DOHH2 (cell line): ENCODE data around the gene LRRC4.

Source experiments
- CTCF ChIP-seq: fragments of 200-600 bp; sonication (generic); IDR thresholded peaks from one replicate; pipeline ENCODE4 v1.5.1; 2014; ENCODE audit warnings: antibody characterized with exemption, mild to moderate bottlenecking, low read depth, low read length; ENCODE audit not compliant: poor library complexity, severe bottlenecking
- EZH2phosphoT487 ChIP-seq: fragments of 200-600 bp; sonication (generic); IDR thresholded peaks from 2 replicates; pipeline ENCODE4 v1.6.1; 2017; ENCODE audit warnings: borderline replicate concordance, mild to moderate bottlenecking, antibody characterized with exemption, low read length, moderate library complexity, mixed read lengths

GRCh38 chr7:128066395-128066794 is 35.2 kb upstream of the LRRC4 start:
- no peak for TF ChIP-seq CTCF
- no peak for TF ChIP-seq EZH2phosphoT487
